ENCODE data around the gene KIAA0513.

Gene KIAA0513

DNA sequence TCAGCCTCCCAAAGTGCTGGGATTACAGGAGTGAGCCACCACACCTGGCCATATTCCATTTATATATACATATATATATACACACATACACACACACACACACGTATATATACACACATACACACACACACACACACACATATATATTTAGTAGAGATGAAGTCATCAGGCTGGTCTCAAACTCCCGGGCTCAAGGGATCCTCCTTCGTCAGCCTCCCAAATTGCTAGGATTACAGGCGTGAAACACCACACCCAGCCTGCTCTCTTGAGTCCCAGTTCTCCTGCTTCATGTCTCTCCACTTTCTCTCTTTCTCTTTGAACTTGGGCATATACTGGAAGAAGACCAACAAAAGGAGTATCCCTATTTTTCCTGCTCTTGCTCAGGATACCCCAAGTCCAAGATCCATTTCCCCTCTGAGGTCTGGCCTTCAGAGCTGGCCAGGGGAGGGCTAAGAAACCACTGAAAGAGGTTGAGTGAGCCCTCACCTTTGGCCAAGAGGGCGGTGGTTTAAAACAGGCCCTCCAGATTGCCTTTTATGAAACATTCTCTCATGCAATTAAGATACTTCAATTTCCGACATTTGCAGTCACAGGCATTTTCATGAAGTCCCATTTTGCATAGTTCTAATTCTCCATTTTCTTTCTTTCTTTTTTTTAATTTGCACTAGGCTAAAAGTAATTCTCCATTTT lies 46.8 kb downstream of the KIAA0513 start:
- no peaks in the 10 kb centered on the region for H4K20me1 ChIP-seq (ENCODE audit: insufficient read depth, low read length)
- H3K4me2 ChIP-seq (ENCODE audit: low read length): no peak overlapping the region
- no peaks in the 10 kb centered on the region for H3K4me1 ChIP-seq (ENCODE audit: insufficient read depth, low read length, severe bottlenecking)
- TF ChIP-seq, protein P1, sequence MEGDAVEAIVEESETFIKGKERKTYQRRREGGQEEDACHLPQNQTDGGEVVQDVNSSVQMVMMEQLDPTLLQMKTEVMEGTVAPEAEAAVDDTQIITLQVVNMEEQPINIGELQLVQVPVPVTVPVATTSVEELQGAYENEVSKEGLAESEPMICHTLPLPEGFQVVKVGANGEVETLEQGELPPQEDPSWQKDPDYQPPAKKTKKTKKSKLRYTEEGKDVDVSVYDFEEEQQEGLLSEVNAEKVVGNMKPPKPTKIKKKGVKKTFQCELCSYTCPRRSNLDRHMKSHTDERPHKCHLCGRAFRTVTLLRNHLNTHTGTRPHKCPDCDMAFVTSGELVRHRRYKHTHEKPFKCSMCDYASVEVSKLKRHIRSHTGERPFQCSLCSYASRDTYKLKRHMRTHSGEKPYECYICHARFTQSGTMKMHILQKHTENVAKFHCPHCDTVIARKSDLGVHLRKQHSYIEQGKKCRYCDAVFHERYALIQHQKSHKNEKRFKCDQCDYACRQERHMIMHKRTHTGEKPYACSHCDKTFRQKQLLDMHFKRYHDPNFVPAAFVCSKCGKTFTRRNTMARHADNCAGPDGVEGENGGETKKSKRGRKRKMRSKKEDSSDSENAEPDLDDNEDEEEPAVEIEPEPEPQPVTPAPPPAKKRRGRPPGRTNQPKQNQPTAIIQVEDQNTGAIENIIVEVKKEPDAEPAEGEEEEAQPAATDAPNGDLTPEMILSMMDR (IDR thresholded peaks at IDR 0.05; ENCODE audit: low read length): no peak
- no peak for TF ChIP-seq EZH2 (IDR thresholded peaks at IDR 0.05; ENCODE audit: borderline replicate concordance, low read length)
- H3F3A ChIP-seq (ENCODE audit: insufficient read depth, low read length): no peaks in the 10 kb centered on the region
- H3K27ac ChIP-seq (ENCODE audit: low read depth, low read length, poor library complexity, severe bottlenecking): no peak overlapping the region
- no peaks in the 10 kb centered on the region for H3K79me2 ChIP-seq (ENCODE audit: insufficient read depth, low read length)
- no peaks in the 10 kb centered on the region for H3K9me2 ChIP-seq (ENCODE audit: low read depth, low read length)
- no peak overlapping the region for H3K4me3 ChIP-seq (ENCODE audit: low read depth, low read length, poor library complexity, severe bottlenecking)
- 0 out of 2 replicates have a peak, but pooled peaks cover 10% of the 10 kb centered on the region for H3K27me3 ChIP-seq (ENCODE audit: insufficient read depth, low read length)
- no peak overlapping the region for H3K9ac ChIP-seq (ENCODE audit: low read length)
- H3K9me3 ChIP-seq (ENCODE audit: low read length): no peaks in the 10 kb centered on the region
- no peak overlapping the region for H2AFZ ChIP-seq (ENCODE audit: low read length)
- H3K36me3 ChIP-seq (ENCODE audit: insufficient read depth, low read length): no peaks in the 10 kb centered on the region

DNA sequence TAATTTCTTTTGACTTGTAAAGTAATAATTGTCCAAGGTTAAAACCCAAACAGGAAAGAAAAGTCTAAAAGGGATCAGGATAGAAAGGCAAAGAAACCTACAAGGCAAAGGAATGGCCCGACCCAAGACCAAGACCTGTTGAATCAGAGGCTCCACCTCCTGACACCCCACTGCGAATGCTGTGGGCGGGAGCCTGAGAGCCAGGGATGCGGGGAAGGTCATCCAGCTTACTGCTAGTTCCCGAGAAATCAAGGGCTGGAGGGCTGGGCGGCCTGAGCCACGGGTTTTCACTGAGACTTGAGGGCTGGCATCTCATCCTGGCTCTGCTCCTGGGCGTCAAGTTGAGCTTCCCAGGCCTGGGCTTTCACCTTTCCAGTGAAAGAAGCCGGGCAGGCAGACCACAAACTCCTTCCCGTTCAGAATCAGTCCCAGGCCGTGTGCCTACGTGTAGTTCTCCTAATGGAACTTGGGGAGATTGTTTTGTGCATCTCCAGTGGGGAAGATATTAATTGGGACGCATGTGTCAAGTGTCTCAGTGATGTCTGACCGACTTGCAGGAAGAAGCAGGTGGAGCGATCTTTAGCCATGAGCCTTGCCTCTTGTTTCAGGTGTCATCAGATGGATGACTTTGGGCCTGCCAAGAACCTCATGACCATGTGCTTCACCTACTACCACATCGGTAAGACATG lies 47.8 kb downstream of the KIAA0513 start:
- Histone ChIP-seq H3K9ac (ENCODE audit: low read length) (no peak overlapping the region), H3K36me3 (ENCODE audit: insufficient read depth, low read length) (no peaks in the 10 kb centered on the region), H3K9me3 (ENCODE audit: low read length) (no peaks in the 10 kb centered on the region), H3K4me3 (ENCODE audit: low read depth, low read length, poor library complexity, severe bottlenecking) (no peak overlapping the region), H3F3A (ENCODE audit: insufficient read depth, low read length) (no peaks in the 10 kb centered on the region), H3K27me3 (ENCODE audit: insufficient read depth, low read length) (0 out of 2 replicates have a peak, but pooled peaks cover 10% of the 10 kb centered on the region), H2AFZ (ENCODE audit: low read length) (no peak overlapping the region), H3K9me2 (ENCODE audit: low read depth, low read length) (no peaks in the 10 kb centered on the region), H3K27ac (ENCODE audit: low read depth, low read length, poor library complexity, severe bottlenecking) (no peak overlapping the region), H3K4me1 (ENCODE audit: insufficient read depth, low read length, severe bottlenecking) (no peaks in the 10 kb centered on the region), H3K79me2 (ENCODE audit: insufficient read depth, low read length) (no peaks in the 10 kb centered on the region), H4K20me1 (ENCODE audit: insufficient read depth, low read length) (no peaks in the 10 kb centered on the region), H3K4me2 (ENCODE audit: low read length) (no peak overlapping the region)
- TF ChIP-seq EZH2 (IDR thresholded peaks at IDR 0.05; ENCODE audit: borderline replicate concordance, low read length): no peak

DNA sequence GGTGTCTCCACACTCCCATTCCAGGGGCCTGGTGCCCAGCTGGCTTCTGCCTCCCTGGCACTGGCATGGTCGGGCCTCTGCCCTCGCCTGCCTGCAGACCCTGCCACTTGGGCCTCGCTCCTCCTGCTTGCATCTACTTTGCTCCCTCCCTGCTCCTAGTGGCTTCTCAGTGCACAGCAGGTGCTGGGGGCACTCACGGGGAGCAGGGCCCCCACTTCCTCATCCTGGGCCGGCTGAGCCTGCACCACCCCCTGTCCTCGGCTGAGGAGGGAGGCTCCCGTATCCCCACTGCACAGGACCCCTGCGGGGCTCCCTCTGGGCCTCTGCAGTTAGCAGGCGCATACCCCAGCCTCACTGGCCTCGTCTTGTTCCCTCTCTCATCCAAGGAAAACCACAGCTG lies 49.4 kb downstream of the KIAA0513 start:
- Histone ChIP-seq H3K4me3 (ENCODE audit: low read depth, low read length, poor library complexity, severe bottlenecking) (no peak overlapping the region), H3F3A (ENCODE audit: insufficient read depth, low read length) (no peaks in the 10 kb centered on the region), H3K4me1 (ENCODE audit: insufficient read depth, low read length, severe bottlenecking) (no peaks in the 10 kb centered on the region), H3K27me3 (ENCODE audit: insufficient read depth, low read length) (0 out of 2 replicates have a peak, but pooled peaks cover 10% of the 10 kb centered on the region), H3K9ac (ENCODE audit: low read length) (no peak overlapping the region), H3K27ac (ENCODE audit: low read depth, low read length, poor library complexity, severe bottlenecking) (no peak overlapping the region), H2AFZ (ENCODE audit: low read length) (no peak overlapping the region), H3K9me3 (ENCODE audit: low read length) (no peaks in the 10 kb centered on the region), H3K9me2 (ENCODE audit: low read depth, low read length) (no peaks in the 10 kb centered on the region), H3K36me3 (ENCODE audit: insufficient read depth, low read length) (no peaks in the 10 kb centered on the region), H3K79me2 (ENCODE audit: insufficient read depth, low read length) (no peaks in the 10 kb centered on the region), H4K20me1 (ENCODE audit: insufficient read depth, low read length) (no peaks in the 10 kb centered on the region), H3K4me2 (ENCODE audit: low read length) (no peak overlapping the region)
- TF ChIP-seq EZH2 (IDR thresholded peaks at IDR 0.05; ENCODE audit: borderline replicate concordance, low read length): no peak
- TF ChIP-seq, protein P1 (IDR thresholded peaks at IDR 0.05; ENCODE audit: low read length): no peak

Data from OCI-LY1 (cell line).